B cell (primary cell): ENCODE results near the gene DNAH2.

Experiments used
- EZH2 ChIP-seq: IDR thresholded peaks from 2 replicates; pipeline ENCODE4 v1.6.1; 2012; ENCODE audit warnings: borderline replicate concordance, low read depth, mild to moderate bottlenecking, moderate library complexity, low read length; ENCODE audit not compliant: insufficient read depth, poor library complexity, severe bottlenecking
- TF ChIP-seq, protein P1 (sequence below): fragments of 200-600 bp; IDR thresholded peaks from one replicate; pipeline ENCODE4 v1.8.0; 2022; ENCODE audit warnings: antibody characterized with exemption, mild to moderate bottlenecking

DNA sequence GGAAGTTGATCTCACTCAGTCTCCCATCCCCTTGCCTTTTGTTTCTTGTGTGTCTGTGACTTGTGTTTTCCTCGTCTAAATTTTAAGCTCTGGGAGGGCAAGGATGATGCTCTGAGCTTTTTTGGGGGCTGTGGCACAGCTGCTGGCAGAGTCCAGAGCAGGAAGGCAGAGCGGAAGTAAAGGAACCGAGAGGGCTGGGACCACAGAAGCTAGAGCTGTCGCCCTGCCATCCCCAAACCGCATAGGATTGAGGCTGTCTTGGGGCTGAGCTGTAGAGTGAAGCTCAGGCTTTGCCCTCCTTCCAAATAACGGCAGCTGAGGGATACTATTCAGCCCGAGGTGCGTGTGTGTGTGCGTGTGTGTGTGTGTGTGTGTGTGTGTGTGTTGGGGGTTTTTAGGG is 3.8 kb upstream of the DNAH2 start:
- TF ChIP-seq, protein P1, sequence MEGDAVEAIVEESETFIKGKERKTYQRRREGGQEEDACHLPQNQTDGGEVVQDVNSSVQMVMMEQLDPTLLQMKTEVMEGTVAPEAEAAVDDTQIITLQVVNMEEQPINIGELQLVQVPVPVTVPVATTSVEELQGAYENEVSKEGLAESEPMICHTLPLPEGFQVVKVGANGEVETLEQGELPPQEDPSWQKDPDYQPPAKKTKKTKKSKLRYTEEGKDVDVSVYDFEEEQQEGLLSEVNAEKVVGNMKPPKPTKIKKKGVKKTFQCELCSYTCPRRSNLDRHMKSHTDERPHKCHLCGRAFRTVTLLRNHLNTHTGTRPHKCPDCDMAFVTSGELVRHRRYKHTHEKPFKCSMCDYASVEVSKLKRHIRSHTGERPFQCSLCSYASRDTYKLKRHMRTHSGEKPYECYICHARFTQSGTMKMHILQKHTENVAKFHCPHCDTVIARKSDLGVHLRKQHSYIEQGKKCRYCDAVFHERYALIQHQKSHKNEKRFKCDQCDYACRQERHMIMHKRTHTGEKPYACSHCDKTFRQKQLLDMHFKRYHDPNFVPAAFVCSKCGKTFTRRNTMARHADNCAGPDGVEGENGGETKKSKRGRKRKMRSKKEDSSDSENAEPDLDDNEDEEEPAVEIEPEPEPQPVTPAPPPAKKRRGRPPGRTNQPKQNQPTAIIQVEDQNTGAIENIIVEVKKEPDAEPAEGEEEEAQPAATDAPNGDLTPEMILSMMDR: no peak
- no peak for TF ChIP-seq EZH2
